ENCODE data around the gene PGPEP1.

DNA sequence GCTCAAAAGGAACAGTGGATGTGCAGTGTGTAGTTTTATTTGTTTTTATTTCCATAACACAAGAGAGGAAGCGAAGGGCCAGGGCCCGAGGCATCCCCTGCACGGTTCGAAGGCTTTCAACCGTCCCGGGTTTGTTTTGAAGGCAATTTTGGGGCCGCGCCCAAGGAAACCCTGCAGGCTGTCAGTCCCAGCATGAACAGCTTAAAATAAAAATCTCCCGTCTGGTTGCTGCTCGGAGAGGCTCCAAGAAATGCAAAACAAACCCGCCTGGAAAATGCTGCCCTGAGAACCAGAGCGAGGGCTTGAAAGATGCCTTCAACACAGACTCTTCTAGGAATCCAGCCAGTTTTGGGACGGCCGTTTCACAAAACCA is 33.5 kb upstream of the PGPEP1 start:
- TF ChIP-seq POLR2A (IDR thresholded peaks at IDR 0.05; ENCODE audit: low read depth, low read length) (no peak), TAF1 (IDR thresholded peaks at IDR 0.05; ENCODE audit: borderline replicate concordance, low read depth, low read length) (no peak)

Measured in GM12892 (cell line).